GM23338 (cell line): ENCODE data around the gene SH3BP4.

Source experiments
- CREB1 ChIP-seq: fragments of 250-450 bp; sonication (Bioruptor Pico); IDR thresholded peaks from 2 replicates; pipeline ENCODE4 v1.5.0; 2020; ENCODE audit warnings: low read depth, mild to moderate bottlenecking, moderate library complexity
- CTCF ChIP-seq, 2 experiments: fragments of 200-600 bp in 1 of 2; sonication (generic) in 1 of 2; conservative IDR thresholded peaks; 2 replicates each; pipeline versions ENCODE4 v1.5.1 to v1.6.1; 2016 to 2017; ENCODE audit warnings: antibody characterized with exemption in 2 of 2, low read depth in 2 of 2, mild to moderate bottlenecking in 2 of 2, moderate library complexity in 1 of 2
- ETS1 ChIP-seq: IDR thresholded peaks from 2 replicates; pipeline ENCODE4 v1.6.1; 2016; ENCODE audit warnings: antibody characterized with exemption
- EZH2 ChIP-seq: fragments of 200-600 bp; sonication (generic); IDR thresholded peaks from one replicate; pipeline ENCODE4 v1.8.0; 2017; ENCODE audit warnings: antibody characterized with exemption, mild to moderate bottlenecking, low read depth; ENCODE audit not compliant: unreplicated experiment
- EZH2phosphoT487 ChIP-seq: fragments of 200-600 bp; sonication (generic); IDR thresholded peaks from one replicate; pipeline ENCODE4 v1.8.1; 2018; ENCODE audit warnings: antibody characterized with exemption; ENCODE audit not compliant: unreplicated experiment
- JUNB ChIP-seq: IDR thresholded peaks from one replicate; pipeline ENCODE4 v1.6.1; 2016; ENCODE audit warnings: antibody characterized with exemption; ENCODE audit not compliant: unreplicated experiment
- POLR2AphosphoS5 ChIP-seq: IDR thresholded peaks from 2 replicates; pipeline ENCODE4 v1.6.1; 2016; ENCODE audit warnings: antibody characterized with exemption, low read depth
- REST ChIP-seq: IDR thresholded peaks from one replicate; pipeline ENCODE4 v1.6.1; 2018; ENCODE audit warnings: antibody characterized with exemption; ENCODE audit not compliant: unreplicated experiment
- STAT1 ChIP-seq: IDR thresholded peaks from one replicate; pipeline ENCODE4 v1.6.1; 2016; ENCODE audit warnings: antibody characterized with exemption; ENCODE audit not compliant: unreplicated experiment
- ZNF331 ChIP-seq: fragments of 250-450 bp; sonication (Bioruptor Pico); IDR thresholded peaks from 2 replicates; pipeline ENCODE4 v1.5.0; 2020; ENCODE audit warnings: low read depth, mild to moderate bottlenecking, moderate library complexity

GRCh38 chr2:235083822-235084221 lies 132.0 kb downstream of the SH3BP4 start:
- TF ChIP-seq REST = no peak
- no peak for TF ChIP-seq CTCF (conservative IDR thresholded peaks at IDR 0.05; ENCODE audit: low read depth in 2 of 2)
- no peak for TF ChIP-seq POLR2AphosphoS5
- TF ChIP-seq EZH2 = no peak
- no peak for TF ChIP-seq JUNB
- TF ChIP-seq ZNF331 (CRISPR knock-in tag) = no peak
- TF ChIP-seq EZH2phosphoT487 = no peak
- TF ChIP-seq ETS1 = no peak
- no peak for TF ChIP-seq CREB1 (CRISPR knock-in tag)
- TF ChIP-seq STAT1 = no peak
